Aorta (tissue), 5 donors: ENCODE results near the gene GRM4. TPM values are rescaled to one million over a fixed set of nuclear protein-coding genes. Genes with fewer than 3 reads are reported as not detected.

Source experiments
- ATAC-seq: fragments of 200-7000 bp; cut with Tn5 transposase; one replicate; pipeline ENCODE4 v1.9.1; 2022; ENCODE audit warnings: moderate library complexity; ENCODE audit not compliant: low FRiP score
- DNase-seq, 2 donors: peaks; one replicate each; pipeline ENCODE4 v3.0.0-alpha.2; 2020
- H3K27ac ChIP-seq, 2 donors: one replicate each; pipeline ENCODE4 v1.5.1; 2013; ENCODE audit warnings: low read length in 2 of 2, mild to moderate bottlenecking in 2 of 2, moderate library complexity in 2 of 2, control low read depth in 1 of 2, inconsistent platforms in 1 of 2, low read depth in 1 of 2
- H3K27me3 ChIP-seq, 2 donors: one replicate each; pipeline ENCODE4 v1.6.1; 2013; ENCODE audit warnings: control low read depth in 1 of 2, low read length in 1 of 2, mild to moderate bottlenecking in 1 of 2, moderate library complexity in 1 of 2; ENCODE audit not compliant: insufficient read depth in 2 of 2, control insufficient read depth in 1 of 2
- H3K36me3 ChIP-seq, 2 donors: one replicate each; pipeline ENCODE4 v1.6.1; 2013; ENCODE audit warnings: control low read depth in 1 of 2, low read length in 1 of 2, mild to moderate bottlenecking in 1 of 2; ENCODE audit not compliant: insufficient read depth in 2 of 2, control insufficient read depth in 1 of 2
- H3K4me1 ChIP-seq, 2 donors: one replicate each; pipeline ENCODE4 v1.6.1; 2013; ENCODE audit warnings: low read length in 2 of 2, control low read depth in 1 of 2, mild to moderate bottlenecking in 1 of 2, moderate library complexity in 1 of 2; ENCODE audit not compliant: insufficient read depth in 2 of 2, control insufficient read depth in 1 of 2
- H3K4me3 ChIP-seq, 2 donors: one replicate each; pipeline ENCODE4 v1.5.1; 2013; ENCODE audit warnings: low read length in 2 of 2, control low read depth in 1 of 2, mild to moderate bottlenecking in 1 of 2
- H3K9me3 ChIP-seq: one replicate; pipeline ENCODE4 v1.6.1; 2013; ENCODE audit warnings: mild to moderate bottlenecking, low read length; ENCODE audit not compliant: control insufficient read depth
- WGBS, 2 donors: extraction: QIAGEN DNeasy Blood & Tissue Kit; methylation state at CpG; one replicate each; pipeline ENCODE4 v1.1.7; 2013; 5-methylcytosine and 5-hydroxymethylcytosine counted together
- intact Hi-C, 2 donors: fragments of 100-400 bp; cut with DNase I; formaldehyde crosslinking; loops; one replicate each; pipeline versions ENCODE4 v1.14.2 to v1.15.0; 2022
- polyA plus RNA-seq, 2 donors: library from polyadenylated mRNA; stranded (reverse); fragments of 200-250 nt; gene quantifications; one replicate each; pipeline ENCODE4 v1.2.3, GENCODE V29; 2013
- total RNA-seq, 2 donors: library from RNA; stranded (reverse); fragmentation: NEBNext Ultra II Directional; extraction: Animal tissue kit (Norgen Biotek cat#: 25700); gene quantifications; one replicate each; pipeline ENCODE4 v1.2.1, GENCODE V29; 2021
- donor health status: healthy with polysubstance abuse.
- donor health status: Bipolar disorder and iron deficiency.
- donor health status: DM: no; HTN: no; CAD: no.
- donor health status: DM: no; HTN: no; CAD: no.
- donor health status: DM: yes; HTN: yes; CAD: no.

The GRM4 gene
- total and polyA plus RNA-seq, 4 donors, result not detected

DNA sequence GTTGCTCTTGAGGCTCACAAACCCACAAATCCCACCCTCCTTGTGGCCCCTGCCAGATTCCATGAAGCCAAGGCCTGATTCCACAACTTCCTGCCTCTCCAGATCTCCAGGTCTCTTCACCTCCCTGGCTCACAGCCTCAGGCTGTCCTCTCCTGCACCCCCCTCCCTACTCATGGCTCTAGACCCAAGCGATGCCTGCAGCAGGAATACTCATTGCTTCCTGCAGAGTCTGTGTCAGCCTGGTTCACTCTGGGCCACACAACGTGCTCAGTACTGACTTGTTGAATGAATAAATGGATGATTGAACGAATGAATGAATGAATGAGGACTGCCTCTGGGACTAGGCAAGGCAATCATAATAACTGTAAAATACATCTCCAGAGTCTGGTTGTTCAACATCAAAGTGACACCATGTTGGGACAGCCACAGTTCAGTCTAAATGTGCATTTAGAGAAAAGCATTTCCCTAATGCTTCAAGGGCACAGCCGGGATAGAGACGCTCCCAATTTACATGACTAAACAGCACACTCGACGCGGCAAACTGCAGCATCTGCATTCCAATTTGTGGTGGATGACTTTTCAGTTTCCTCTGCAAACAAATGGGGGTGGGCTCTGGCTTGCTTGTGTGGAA lies 139.9 kb downstream of the GRM4 start:
- no peaks in the 10 kb centered on the region for H3K27me3 ChIP-seq
- DNase-seq (no peak), ATAC-seq (no peak)
- H3K4me1 ChIP-seq, result no peaks in the 10 kb centered on the region
- H3K27ac ChIP-seq, result no peak overlapping the region
- WGBS, 2 donors, result 21 to 28% methylated on average over 8 of the region's 8 CpGs
- intact Hi-C loops, result no loop called here
- H3K4me3 ChIP-seq, result no peak overlapping the region
- no peaks in the 10 kb centered on the region for H3K36me3 ChIP-seq
- peaks cover 8% of the 10 kb centered on the region for H3K9me3 ChIP-seq

DNA sequence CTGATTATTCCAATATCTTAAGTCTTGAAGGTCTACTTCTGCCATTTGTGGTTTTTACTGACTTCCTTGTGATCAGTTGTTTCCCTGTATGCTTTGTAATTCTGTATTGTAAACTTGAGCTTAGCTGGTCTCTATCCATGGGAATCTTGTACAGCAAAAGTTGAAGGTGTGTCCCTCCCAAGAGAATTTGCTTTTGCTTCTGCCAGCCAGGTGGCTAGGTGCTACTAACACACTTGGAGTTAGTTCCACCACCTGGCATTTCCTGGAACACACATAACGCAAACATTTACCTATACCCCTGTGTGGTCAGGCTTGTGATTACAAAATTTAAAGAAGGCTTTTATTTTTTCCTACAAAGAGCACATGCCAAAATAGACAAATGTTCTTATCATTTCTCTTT lies 141.2 kb downstream of the GRM4 start:
- Histone ChIP-seq H3K27ac (no peak overlapping the region), H3K36me3 (no peaks in the 10 kb centered on the region), H3K4me1 (no peaks in the 10 kb centered on the region), H3K9me3 (peaks cover 7% of the 10 kb centered on the region), H3K4me3 (no peak overlapping the region), H3K27me3 (no peaks in the 10 kb centered on the region)
- WGBS, 2 donors, result 89 to 91% methylated on average over 1 of the region's 1 CpG
- intact Hi-C loops, result no loop called here
- no peak for ATAC-seq
- no peak for DNase-seq

DNA sequence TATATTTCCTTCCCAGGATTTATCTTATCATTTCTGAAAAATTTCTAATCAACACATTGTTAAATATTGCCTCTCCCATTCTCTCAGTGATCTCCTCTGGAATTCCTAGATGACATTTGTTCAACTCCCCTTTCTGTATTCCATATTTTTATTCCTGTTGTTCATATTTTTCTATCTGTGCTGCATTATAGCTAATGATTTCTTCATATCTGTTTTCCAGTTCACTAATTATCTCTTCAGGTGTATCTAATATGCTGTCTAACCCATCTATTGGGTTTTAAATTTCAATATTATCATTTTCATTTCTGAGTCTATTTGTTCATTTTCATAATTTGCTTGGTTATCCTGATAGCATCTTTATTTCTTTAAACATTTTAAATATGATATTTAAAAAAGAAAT lies 141.9 kb downstream of the GRM4 start:
- no peaks in the 10 kb centered on the region for H3K36me3 ChIP-seq

DNA sequence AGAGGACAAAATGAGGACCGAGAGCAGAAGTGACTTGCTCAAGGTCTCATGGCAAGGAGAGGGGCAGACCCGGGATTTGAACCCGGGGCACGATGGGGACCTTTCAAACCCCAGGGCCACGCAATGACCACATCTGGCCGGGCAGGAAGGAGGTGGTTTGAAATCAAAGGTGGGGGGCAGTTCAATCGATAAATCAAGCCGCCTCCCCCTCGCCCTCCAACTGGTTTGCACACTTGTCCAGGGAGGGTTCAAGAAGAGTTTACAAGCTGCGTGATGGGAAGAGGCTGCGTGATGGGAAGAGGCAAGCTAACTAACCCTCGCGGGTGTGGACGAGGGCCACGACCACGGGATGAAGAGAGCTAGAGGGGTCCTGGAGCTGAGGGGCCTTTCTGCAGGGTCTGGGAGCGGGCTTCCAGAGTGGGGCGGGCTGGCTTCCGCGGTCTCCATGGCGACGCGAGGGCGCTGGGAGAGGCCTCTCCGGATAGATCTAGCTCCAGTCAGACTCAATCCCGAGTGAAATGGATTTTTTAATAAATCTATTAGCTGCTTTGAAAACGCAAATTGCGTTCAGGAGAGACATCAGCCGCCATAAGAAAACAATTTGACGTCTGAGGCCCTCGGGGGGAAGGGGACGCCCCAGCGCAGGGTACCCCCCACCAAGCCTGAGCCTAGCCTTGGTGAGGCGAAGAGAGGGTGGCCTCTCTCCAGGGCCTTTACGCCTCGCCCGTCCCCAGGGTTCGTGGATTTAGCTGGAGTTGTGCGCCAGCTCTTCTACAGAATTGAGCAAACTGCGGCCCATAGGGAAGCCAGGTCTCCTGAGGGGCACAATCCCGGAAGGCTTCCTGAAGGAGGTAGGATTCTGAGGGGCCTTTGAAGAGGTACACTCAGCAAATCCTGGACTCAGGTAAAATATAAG lies 143.9 kb downstream of the GRM4 start:
- H3K4me1 ChIP-seq, result no peaks in the 10 kb centered on the region
- ATAC-seq (no peak), DNase-seq (peak in 1 of 2 donors; percentile 56)
- WGBS, 2 donors, result 54 to 56% methylated on average over 41 of the region's 41 CpGs
- no peak overlapping the region for H3K27ac ChIP-seq
- no peaks in the 10 kb centered on the region for H3K36me3 ChIP-seq
- H3K9me3 ChIP-seq, result no peaks in the 10 kb centered on the region
- no peaks in the 10 kb centered on the region for H3K27me3 ChIP-seq
- no peak overlapping the region for H3K4me3 ChIP-seq
- intact Hi-C loops, result no loop called here

More for the DNA sequence above, 141.9 kb downstream of the GRM4 start:
- no peak overlapping the region for H3K4me3 ChIP-seq
- H3K4me1 ChIP-seq, result no peaks in the 10 kb centered on the region
- ATAC-seq (no peak), DNase-seq (no peak)
- H3K27ac ChIP-seq, result no peak overlapping the region
- peaks cover 4% of the 10 kb centered on the region for H3K9me3 ChIP-seq
- intact Hi-C loops, result no loop called here
- H3K27me3 ChIP-seq, result no peaks in the 10 kb centered on the region

DNA sequence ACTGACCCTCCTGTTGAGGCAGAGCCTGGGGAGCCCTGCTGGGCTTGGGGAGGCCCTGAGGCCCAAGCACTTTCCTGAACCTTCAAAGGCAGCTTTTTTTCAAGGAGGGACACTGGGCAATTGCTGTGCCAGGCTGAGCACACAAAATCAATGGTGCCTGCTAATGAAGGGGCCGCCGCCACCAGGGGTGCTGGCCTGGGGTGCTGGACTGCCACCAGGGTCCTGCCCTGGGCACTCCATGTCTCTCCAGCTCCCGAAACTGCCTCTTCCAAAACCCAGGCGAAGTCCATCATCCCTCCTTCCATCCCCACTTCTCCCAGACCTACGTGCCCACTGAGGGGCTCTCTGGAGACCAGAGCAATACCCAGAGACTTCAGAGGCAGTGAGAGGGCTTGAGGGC lies 145.6 kb downstream of the GRM4 start:
- Histone ChIP-seq H3K4me1 (no peaks in the 10 kb centered on the region), H3K4me3 (no peak overlapping the region), H3K27me3 (no peaks in the 10 kb centered on the region), H3K9me3 (no peaks in the 10 kb centered on the region), H3K27ac (no peak overlapping the region), H3K36me3 (no peaks in the 10 kb centered on the region)
- intact Hi-C loops, result no loop called here
- DNase-seq, result peak in 1 of 2 donors; percentile 39
- 84 to 91% methylated on average over 5 of the region's 5 CpGs for WGBS, 2 donors
- no peak for ATAC-seq

DNA sequence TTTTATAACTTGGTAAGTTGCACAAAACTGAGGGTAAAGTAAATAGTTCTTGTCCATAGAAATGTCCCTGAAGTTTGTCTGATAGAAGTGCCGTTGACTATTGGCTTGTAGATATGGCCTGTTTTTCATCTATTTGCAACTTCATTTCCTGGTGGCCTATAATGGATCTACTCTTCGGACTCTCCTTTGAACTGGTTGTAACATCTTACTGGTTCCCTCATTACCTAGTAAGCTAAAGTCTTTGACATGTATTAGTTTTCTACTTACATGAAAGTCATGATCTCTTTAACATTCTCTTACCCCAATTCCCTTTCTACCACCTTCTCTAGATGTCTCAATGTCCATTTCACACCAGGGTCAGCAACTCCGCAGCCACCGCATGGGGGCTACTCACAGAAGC lies 146.3 kb downstream of the GRM4 start:
- H3K9me3 ChIP-seq, result no peaks in the 10 kb centered on the region
- ATAC-seq (no peak), DNase-seq (peak in 1 of 2 donors; percentile 36)
- H3K36me3 ChIP-seq, result no peaks in the 10 kb centered on the region
- H3K27me3 ChIP-seq, result no peaks in the 10 kb centered on the region
- no peaks in the 10 kb centered on the region for H3K4me1 ChIP-seq
- WGBS, 2 donors, result 91% methylated on average over 4 of the region's 4 CpGs
- H3K27ac ChIP-seq, result no peak overlapping the region
- no peak overlapping the region for H3K4me3 ChIP-seq
- intact Hi-C loops, result no loop called here

DNA sequence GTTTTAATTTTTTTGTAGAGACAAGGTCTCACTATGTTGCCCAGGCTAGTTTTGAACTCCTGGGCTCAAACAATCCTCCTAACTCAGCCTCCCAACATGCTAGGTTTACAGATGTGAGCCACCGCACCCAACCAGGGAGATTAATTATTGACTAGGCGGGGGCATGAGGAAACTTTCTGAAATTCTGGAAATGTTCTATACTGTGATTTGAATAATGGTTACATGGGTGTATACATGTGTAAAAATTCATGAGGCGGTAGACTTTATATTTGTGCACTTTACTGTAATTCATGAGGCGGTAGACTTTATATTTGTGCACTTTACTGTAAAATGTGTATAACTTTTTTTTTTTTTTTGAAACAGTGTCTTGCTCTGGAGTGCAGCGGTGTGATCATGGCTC lies 147.2 kb downstream of the GRM4 start:
- Histone ChIP-seq H3K27ac (no peak overlapping the region), H3K9me3 (peaks cover 2% of the 10 kb centered on the region), H3K36me3 (no peaks in the 10 kb centered on the region), H3K4me3 (no peak overlapping the region), H3K4me1 (no peaks in the 10 kb centered on the region), H3K27me3 (peaks cover 0 to 3% of the 10 kb centered on the region in 2 donors)
- DNase-seq, result no peak
- WGBS, 2 donors, result 91 to 95% methylated on average over 5 of the region's 5 CpGs
- no peak for ATAC-seq
- intact Hi-C loops, result no loop called here

DNA sequence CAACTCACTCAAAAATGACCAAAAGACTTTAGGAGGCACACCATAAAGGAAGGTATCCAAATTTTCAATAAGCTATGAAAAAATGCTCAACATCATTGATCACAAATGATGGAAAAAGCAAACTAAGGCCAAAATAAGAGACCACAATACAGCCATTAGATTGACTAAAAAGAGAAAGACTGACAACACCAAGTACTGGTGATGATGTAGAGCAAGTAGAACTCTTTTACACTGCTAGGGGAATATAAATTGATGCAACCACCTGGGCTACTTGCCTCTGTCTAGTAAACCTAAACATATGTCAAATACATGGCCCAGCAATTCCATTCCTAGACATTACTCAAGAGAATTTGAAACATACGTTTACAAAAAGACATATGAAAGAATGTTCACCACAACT lies 148.6 kb downstream of the GRM4 start:
- 83 to 87% methylated on average over 1 of the region's 1 CpG for WGBS, 2 donors
- Histone ChIP-seq H3K4me3 (no peak overlapping the region), H3K27ac (no peak overlapping the region), H3K36me3 (no peaks in the 10 kb centered on the region), H3K4me1 (no peaks in the 10 kb centered on the region), H3K9me3 (peaks cover 2% of the 10 kb centered on the region), H3K27me3 (peaks cover 0 to 3% of the 10 kb centered on the region in 2 donors)
- DNase-seq (no peak), ATAC-seq (no peak)
- intact Hi-C loops, result no loop called here

DNA sequence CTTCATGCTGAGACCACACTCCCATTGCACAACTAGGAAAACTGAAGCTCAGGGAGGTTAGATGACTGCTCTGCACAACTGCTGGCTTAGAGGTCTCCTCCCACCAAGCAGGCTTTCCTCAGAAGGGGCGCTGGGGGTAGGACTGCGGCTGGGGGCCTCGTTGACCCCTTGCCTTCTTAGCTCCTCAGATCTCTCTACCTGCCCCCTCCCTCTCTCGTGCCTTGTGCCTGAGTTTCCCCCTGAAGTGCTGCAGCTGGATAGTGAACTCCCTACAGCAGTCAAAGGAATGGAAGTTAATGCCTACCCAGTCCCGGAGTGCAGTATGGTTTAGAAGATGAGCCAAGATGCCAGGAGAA lies 149.8 kb downstream of the GRM4 start:
- peak in 1 of 2 donors; percentile 27 for DNase-seq
- ATAC-seq, result no peak
- no peak overlapping the region for H3K27ac ChIP-seq
- H3K9me3 ChIP-seq, result peaks cover 2% of the 10 kb centered on the region
- intact Hi-C loops, result no loop called here
- peaks cover 0 to 3% of the 10 kb centered on the region in 2 donors for H3K27me3 ChIP-seq
- 68 to 70% methylated on average over 5 of the region's 5 CpGs for WGBS, 2 donors
- no peaks in the 10 kb centered on the region for H3K4me1 ChIP-seq
- no peak overlapping the region for H3K4me3 ChIP-seq
- H3K36me3 ChIP-seq, result no peaks in the 10 kb centered on the region
